Loucy (cell line): Measurements from ENCODE around the gene CASP10.

ENCODE experiments used
- EZH2phosphoT487 ChIP-seq: fragments of 200-600 bp; IDR thresholded peaks from 2 replicates; pipeline ENCODE4 v1.6.1; 2018; ENCODE audit warnings: antibody characterized with exemption, mild to moderate bottlenecking, moderate library complexity, borderline replicate concordance
- TF ChIP-seq, protein P1 (sequence below): fragments of 200-600 bp; sonication (generic); conservative IDR thresholded peaks from 2 replicates; pipeline ENCODE4 v1.5.1; 2014; ENCODE audit warnings: mild to moderate bottlenecking, antibody characterized with exemption, low read length

DNA sequence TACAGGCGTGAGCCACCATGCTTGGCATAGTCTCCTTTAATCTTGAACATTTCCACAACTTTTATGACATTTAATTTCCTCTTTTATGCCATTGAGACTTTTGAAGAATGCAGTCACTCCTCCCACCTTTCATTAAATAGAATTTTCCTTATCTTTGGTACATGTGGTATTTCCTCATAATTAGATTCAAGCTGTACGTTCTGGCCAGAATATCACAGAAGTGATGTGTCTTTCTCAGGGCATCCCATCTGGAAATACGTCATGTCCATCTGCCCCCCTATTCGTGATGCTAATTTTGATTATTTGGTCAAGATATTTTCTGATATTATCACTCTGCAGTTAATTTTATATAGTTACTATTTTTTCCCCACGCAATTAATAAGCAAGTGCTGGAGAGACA is 16.9 kb downstream of the CASP10 start:
- TF ChIP-seq, protein P1, sequence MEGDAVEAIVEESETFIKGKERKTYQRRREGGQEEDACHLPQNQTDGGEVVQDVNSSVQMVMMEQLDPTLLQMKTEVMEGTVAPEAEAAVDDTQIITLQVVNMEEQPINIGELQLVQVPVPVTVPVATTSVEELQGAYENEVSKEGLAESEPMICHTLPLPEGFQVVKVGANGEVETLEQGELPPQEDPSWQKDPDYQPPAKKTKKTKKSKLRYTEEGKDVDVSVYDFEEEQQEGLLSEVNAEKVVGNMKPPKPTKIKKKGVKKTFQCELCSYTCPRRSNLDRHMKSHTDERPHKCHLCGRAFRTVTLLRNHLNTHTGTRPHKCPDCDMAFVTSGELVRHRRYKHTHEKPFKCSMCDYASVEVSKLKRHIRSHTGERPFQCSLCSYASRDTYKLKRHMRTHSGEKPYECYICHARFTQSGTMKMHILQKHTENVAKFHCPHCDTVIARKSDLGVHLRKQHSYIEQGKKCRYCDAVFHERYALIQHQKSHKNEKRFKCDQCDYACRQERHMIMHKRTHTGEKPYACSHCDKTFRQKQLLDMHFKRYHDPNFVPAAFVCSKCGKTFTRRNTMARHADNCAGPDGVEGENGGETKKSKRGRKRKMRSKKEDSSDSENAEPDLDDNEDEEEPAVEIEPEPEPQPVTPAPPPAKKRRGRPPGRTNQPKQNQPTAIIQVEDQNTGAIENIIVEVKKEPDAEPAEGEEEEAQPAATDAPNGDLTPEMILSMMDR: no peak
- no peak for TF ChIP-seq EZH2phosphoT487
